Measurements from ENCODE around the gene ISG20L2.

GRCh38 chr1:156697481-156697880 lies 31.1 kb downstream of the ISG20L2 start:
- TF ChIP-seq CTCF (IDR thresholded peaks at IDR 0.05) (no peak), POLR2A (IDR thresholded peaks at IDR 0.05) (no peak)

Measured in esophagus squamous epithelium (tissue), 4 donors.